Measurements from ENCODE around the gene CBFA2T3. TPM values are rescaled to one million over a fixed set of nuclear protein-coding genes. Genes with fewer than 3 reads are reported as not detected.

CBFA2T3 gene
- polyA plus RNA-seq, 1 experiment: not detected

GRCh38 chr16:88966986-88967829, 9.8 kb downstream of the CBFA2T3 start:
- ChIA-PET CTCF (no interaction called here), POLR2A (no interaction called here)
- DNase-seq (ENCODE audit: low read depth): no peak
- no peak overlapping the region for H3K4me3 ChIP-seq (ENCODE audit: low read depth, low read length)
- peaks cover 4% of the 10 kb centered on the region; the same call in 1 of the 2 replicates for H3K27me3 ChIP-seq (ENCODE audit: control insufficient read depth, insufficient read depth, low read length)
- no peaks in the 10 kb centered on the region for H3K36me3 ChIP-seq (ENCODE audit: control insufficient read depth, insufficient read depth, low read length)
- no peak for TF ChIP-seq CTCF (IDR thresholded peaks at IDR 0.05; ENCODE audit: insufficient read depth, low read depth, low read length)

GRCh38 chr16:88965826-88966480, 11.1 kb downstream of the CBFA2T3 start:
- no peak overlapping the region for H3K4me3 ChIP-seq (ENCODE audit: low read depth, low read length)
- DNase-seq (ENCODE audit: low read depth): no peak
- CTCF ChIA-PET: no interaction called here
- no peaks in the 10 kb centered on the region for H3K36me3 ChIP-seq (ENCODE audit: control insufficient read depth, insufficient read depth, low read length)
- POLR2A ChIA-PET: no interaction called here
- peaks cover 4% of the 10 kb centered on the region; the same call in 1 of the 2 replicates for H3K27me3 ChIP-seq (ENCODE audit: control insufficient read depth, insufficient read depth, low read length)
- no peak for TF ChIP-seq CTCF (IDR thresholded peaks at IDR 0.05; ENCODE audit: insufficient read depth, low read depth, low read length)

GRCh38 chr16:88965411-88965810, 11.6 kb downstream of the CBFA2T3 start:
- Histone ChIP-seq H3K27me3 (ENCODE audit: control insufficient read depth, insufficient read depth, low read length) (peaks cover 4% of the 10 kb centered on the region), H3K4me3 (ENCODE audit: low read depth, low read length) (no peak overlapping the region), H3K36me3 (ENCODE audit: control insufficient read depth, insufficient read depth, low read length) (no peaks in the 10 kb centered on the region)
- no peak for DNase-seq (ENCODE audit: low read depth)
- no peak for TF ChIP-seq CTCF (IDR thresholded peaks at IDR 0.05; ENCODE audit: insufficient read depth, low read depth, low read length)
- POLR2A ChIA-PET: no interaction called here
- CTCF ChIA-PET: no interaction called here

- ChIA-PET CTCF (no interaction called here), POLR2A (no interaction called here)
- TF ChIP-seq CTCF (IDR thresholded peaks at IDR 0.05; ENCODE audit: insufficient read depth, low read depth, low read length): no peak
- DNase-seq (ENCODE audit: low read depth): no peak
- peaks cover 4% of the 10 kb centered on the region for H3K27me3 ChIP-seq (ENCODE audit: control insufficient read depth, insufficient read depth, low read length)
- no peak overlapping the region for H3K4me3 ChIP-seq (ENCODE audit: low read depth, low read length)
- no peaks in the 10 kb centered on the region for H3K36me3 ChIP-seq (ENCODE audit: control insufficient read depth, insufficient read depth, low read length)
These were observed 12.4 kb downstream of the CBFA2T3 start for GRCh38 chr16:88964636-88965035.

- Histone ChIP-seq H3K36me3 (ENCODE audit: control insufficient read depth, insufficient read depth, low read length) (no peaks in the 10 kb centered on the region), H3K27me3 (ENCODE audit: control insufficient read depth, insufficient read depth, low read length) (peaks cover 4% of the 10 kb centered on the region), H3K4me3 (ENCODE audit: low read depth, low read length) (no peak overlapping the region)
- ChIA-PET CTCF (no interaction called here), POLR2A (no interaction called here)
- no peak for DNase-seq (ENCODE audit: low read depth)
- TF ChIP-seq CTCF (IDR thresholded peaks at IDR 0.05; ENCODE audit: insufficient read depth, low read depth, low read length): no peak
These were observed 13.4 kb downstream of the CBFA2T3 start for GRCh38 chr16:88963583-88963982.

All from BJ (cell line).